ENCODE data around the gene SPATA18. TPM values are rescaled to one million over a fixed set of nuclear protein-coding genes. Genes with fewer than 3 reads are reported as not detected.

SPATA18 gene
- total RNA-seq, 2 experiments from 2014 or later, result 0.35 to 0.73 TPM

GRCh38 chr4:52032005-52032404 lies 19.1 kb upstream of the SPATA18 start:
- CTCF ChIA-PET, result no interaction called here
- POLR2A ChIA-PET, result no interaction called here

GRCh38 chr4:52035190-52035589 lies 15.9 kb upstream of the SPATA18 start:
- no peak for DNase-seq
- Mint-ChIP-seq H3K9me3 (no peaks in the 10 kb centered on the region), H3K36me3 (ENCODE audit: low read depth) (peaks cover 17% of the 10 kb centered on the region), H3K27ac (no peak overlapping the region), H3K4me1 (peaks cover 36% of the 10 kb centered on the region), H3K4me3 (no peak overlapping the region), H3K27me3 (peaks cover 14% of the 10 kb centered on the region)
- ChIA-PET POLR2A (no interaction called here), CTCF (interaction anchor here (0.5 kb wide), 1 partner anchor 15 kb away, joined by 3 read pairs; no protein-coding TSS in a partner anchor)

More at GRCh38 chr4:52032005-52032404, 19.1 kb upstream of the SPATA18 start:
- Mint-ChIP-seq H3K36me3 (ENCODE audit: low read depth) (peaks cover 29% of the 10 kb centered on the region), H3K9me3 (no peaks in the 10 kb centered on the region), H3K27me3 (no peaks in the 10 kb centered on the region), H3K4me3 (no peak overlapping the region), H3K4me1 (peaks cover 24% of the 10 kb centered on the region), H3K27ac (no peak overlapping the region)
- no peak for DNase-seq

- H3K9me3 Mint-ChIP-seq, result no peaks in the 10 kb centered on the region
- peak overlapping the region; percentile 69 for H3K27ac Mint-ChIP-seq
- peaks cover 29% of the 10 kb centered on the region for H3K27me3 Mint-ChIP-seq
- CTCF ChIA-PET, result interaction anchor here (1.4 kb wide), 1 partner anchor 9 kb away, joined by 4 read pairs; no protein-coding TSS in a partner anchor
- peaks cover 32% of the 10 kb centered on the region for H3K4me1 Mint-ChIP-seq
- peak overlapping the region; percentile 81 for H3K4me3 Mint-ChIP-seq
- no peak for DNase-seq
- POLR2A ChIA-PET, result no interaction called here
- H3K36me3 Mint-ChIP-seq (ENCODE audit: low read depth), result peaks cover 12% of the 10 kb centered on the region
These were observed 14.1 kb upstream of the SPATA18 start for GRCh38 chr4:52036886-52037530.

GRCh38 chr4:52037689-52038102 lies 13.4 kb upstream of the SPATA18 start:
- peaks cover 10% of the 10 kb centered on the region for H3K36me3 Mint-ChIP-seq (ENCODE audit: low read depth)
- H3K9me3 Mint-ChIP-seq, result no peaks in the 10 kb centered on the region
- ChIA-PET POLR2A (no interaction called here), CTCF (no interaction called here)
- H3K27me3 Mint-ChIP-seq, result peaks cover 34% of the 10 kb centered on the region
- H3K27ac Mint-ChIP-seq, result peak overlapping the region; percentile 69
- peak; percentile 20 for DNase-seq
- H3K4me3 Mint-ChIP-seq, result peak overlapping the region; percentile 81
- peaks cover 30% of the 10 kb centered on the region for H3K4me1 Mint-ChIP-seq

GRCh38 chr4:52038103-52038912 lies 12.8 kb upstream of the SPATA18 start, which contains the start of gene SGCB:
Gene SGCB, minus strand, starts transcription at chr4:52038299. Its CDS starts 40 bp downstream, at chr4:52038259.
- Mint-ChIP-seq H3K4me1 (peaks cover 30% of the 10 kb centered on the region), H3K36me3 (ENCODE audit: low read depth) (peaks cover 10% of the 10 kb centered on the region), H3K27ac (peak within 1 kb of the TSS; percentile 81), H3K27me3 (peaks cover 38% of the 10 kb centered on the region), H3K9me3 (no peaks in the 10 kb centered on the region), H3K4me3 (peak within 1 kb of the TSS; percentile 81)
- DNase-seq, result peak; percentile 73
- ChIA-PET CTCF (no interaction called here), POLR2A (no interaction called here)

GRCh38 chr4:52045028-52045427 lies 6.1 kb upstream of the SPATA18 start:
- Mint-ChIP-seq H3K36me3 (ENCODE audit: low read depth) (no peaks in the 10 kb centered on the region), H3K27me3 (peaks cover 59% of the 10 kb centered on the region), H3K27ac (no peak overlapping the region), H3K9me3 (no peaks in the 10 kb centered on the region), H3K4me1 (no peaks in the 10 kb centered on the region), H3K4me3 (no peak overlapping the region)
- CTCF ChIA-PET, result no interaction called here
- POLR2A ChIA-PET, result no interaction called here
- DNase-seq, result no peak

GRCh38 chr4:52049266-52049665 lies 1.8 kb upstream of the SPATA18 start:
- peaks cover 61% of the 10 kb centered on the region for H3K27me3 Mint-ChIP-seq
- no peak overlapping the region for H3K27ac Mint-ChIP-seq
- ChIA-PET CTCF (no interaction called here), POLR2A (no interaction called here)
- no peaks in the 10 kb centered on the region for H3K36me3 Mint-ChIP-seq (ENCODE audit: low read depth)
- DNase-seq, result no peak
- no peak overlapping the region for H3K4me3 Mint-ChIP-seq
- peaks cover 15% of the 10 kb centered on the region for H3K4me1 Mint-ChIP-seq
- H3K9me3 Mint-ChIP-seq, result no peaks in the 10 kb centered on the region

GRCh38 chr4:52051615-52052474 lies 741 bp downstream of the SPATA18 start:
- Mint-ChIP-seq H3K27me3 (peaks cover 66% of the 10 kb centered on the region), H3K4me1 (peaks cover 15% of the 10 kb centered on the region), H3K9me3 (no peaks in the 10 kb centered on the region), H3K36me3 (ENCODE audit: low read depth) (no peaks in the 10 kb centered on the region), H3K4me3 (peak overlapping the region; percentile 72), H3K27ac (no peak overlapping the region)
- CTCF ChIA-PET, result no interaction called here
- POLR2A ChIA-PET, result no interaction called here
- no peak for DNase-seq

- Mint-ChIP-seq H3K4me1 (peaks cover 15% of the 10 kb centered on the region), H3K9me3 (no peaks in the 10 kb centered on the region), H3K27ac (no peak overlapping the region), H3K36me3 (ENCODE audit: low read depth) (no peaks in the 10 kb centered on the region), H3K4me3 (no peak overlapping the region), H3K27me3 (peaks cover 63% of the 10 kb centered on the region)
- ChIA-PET POLR2A (no interaction called here), CTCF (no interaction called here)
- DNase-seq, result no peak
These were observed 1.3 kb downstream of the SPATA18 start for GRCh38 chr4:52052475-52052780.

GRCh38 chr4:52054254-52054653 lies 3.1 kb downstream of the SPATA18 start:
- Mint-ChIP-seq H3K9me3 (no peaks in the 10 kb centered on the region), H3K27me3 (peaks cover 53% of the 10 kb centered on the region), H3K4me1 (peaks cover 15% of the 10 kb centered on the region), H3K36me3 (ENCODE audit: low read depth) (no peaks in the 10 kb centered on the region), H3K4me3 (no peak overlapping the region), H3K27ac (no peak overlapping the region)
- DNase-seq, result no peak
- ChIA-PET POLR2A (no interaction called here), CTCF (no interaction called here)

- Mint-ChIP-seq H3K9me3 (no peaks in the 10 kb centered on the region), H3K36me3 (ENCODE audit: low read depth) (no peaks in the 10 kb centered on the region), H3K27me3 (peaks cover 39% of the 10 kb centered on the region), H3K4me1 (peaks cover 4% of the 10 kb centered on the region), H3K27ac (no peak overlapping the region), H3K4me3 (no peak overlapping the region)
- DNase-seq, result no peak
- CTCF ChIA-PET, result interaction anchor here (0.7 kb wide), 1 partner anchor 113 kb away, joined by 4 read pairs; no protein-coding TSS in a partner anchor
- POLR2A ChIA-PET, result no interaction called here
These were observed 6.1 kb downstream of the SPATA18 start for GRCh38 chr4:52057196-52057595.

- POLR2A ChIA-PET, result no interaction called here
- H3K9me3 Mint-ChIP-seq, result no peaks in the 10 kb centered on the region
These were observed 7.2 kb downstream of the SPATA18 start for GRCh38 chr4:52058275-52058674.

GRCh38 chr4:52059372-52059771 lies 8.3 kb downstream of the SPATA18 start:
- no peaks in the 10 kb centered on the region for H3K9me3 Mint-ChIP-seq
- CTCF ChIA-PET, result no interaction called here

More at GRCh38 chr4:52058275-52058674, 7.2 kb downstream of the SPATA18 start:
- CTCF ChIA-PET, result no interaction called here
- no peak for DNase-seq
- H3K27me3 Mint-ChIP-seq, result peaks cover 32% of the 10 kb centered on the region
- no peaks in the 10 kb centered on the region for H3K36me3 Mint-ChIP-seq (ENCODE audit: low read depth)
- H3K27ac Mint-ChIP-seq, result no peak overlapping the region
- H3K4me3 Mint-ChIP-seq, result no peak overlapping the region
- no peaks in the 10 kb centered on the region for H3K4me1 Mint-ChIP-seq

More at GRCh38 chr4:52059372-52059771, 8.3 kb downstream of the SPATA18 start:
- H3K4me1 Mint-ChIP-seq, result no peaks in the 10 kb centered on the region
- H3K27ac Mint-ChIP-seq, result no peak overlapping the region
- POLR2A ChIA-PET, result no interaction called here
- H3K4me3 Mint-ChIP-seq, result no peak overlapping the region
- no peak for DNase-seq
- peaks cover 26% of the 10 kb centered on the region for H3K27me3 Mint-ChIP-seq
- no peaks in the 10 kb centered on the region for H3K36me3 Mint-ChIP-seq (ENCODE audit: low read depth)
